Left lung (tissue), 10 donors: ENCODE measurements around the gene CDCA7. TPM values are rescaled to one million over a fixed set of nuclear protein-coding genes. Genes with fewer than 3 reads are reported as not detected.
A peak's percentile ranks its signal among the peaks of the same experiment; 100 is the strongest.
"Not testable (repeated sequence)": the region's sequence is repeated elsewhere in the genome, so short reads cannot be mapped to it uniquely, and the experiment has no call there.

Source experiments
- ATAC-seq: fragments of 200-7000 bp; cut with Tn5 transposase; one replicate; pipeline ENCODE4 v1.9.1; 2020; ENCODE audit warnings: moderate library complexity
- DNase-seq, 4 donors: peaks; one replicate each; pipeline ENCODE4 v3.0.0-alpha.2; 2013 to 2020
- H3K27ac ChIP-seq, 2 donors: fragments of 200-600 bp; sonication (generic) in 1 of 2; one replicate each; pipeline versions ENCODE4 v1.5.0 to v1.8.0; 2020 to 2021
- H3K27me3 ChIP-seq, 2 donors: fragments of 200-600 bp; sonication (generic) in 1 of 2; one replicate each; pipeline versions ENCODE4 v1.5.0 to v1.8.0; 2020 to 2021
- H3K36me3 ChIP-seq, 2 donors: fragments of 200-600 bp; sonication (generic) in 1 of 2; one replicate each; pipeline versions ENCODE4 v1.5.0 to v1.8.0; 2020 to 2021
- H3K4me1 ChIP-seq, 2 donors: fragments of 200-600 bp; one replicate each; pipeline ENCODE4 v1.8.0; 2021
- H3K4me3 ChIP-seq, 2 donors: fragments of 200-600 bp; sonication (generic) in 1 of 2; one replicate each; pipeline versions ENCODE4 v1.5.0 to v1.8.0; 2020 to 2021; ENCODE audit warnings: mild to moderate bottlenecking in 1 of 2
- H3K9me3 ChIP-seq, 2 donors: fragments of 200-600 bp; sonication (generic) in 1 of 2; one replicate each; pipeline versions ENCODE4 v1.5.0 to v1.8.0; 2020 to 2021
- CTCF ChIP-seq, 2 donors: fragments of 200-600 bp; sonication (generic) in 1 of 2; IDR thresholded peaks; one replicate each; pipeline versions ENCODE4 v1.5.0 to v1.8.0; 2021; ENCODE audit warnings: antibody characterized with exemption in 2 of 2
- intact Hi-C, 2 donors: fragments of 100-400 bp; cut with DNase I; formaldehyde crosslinking; loops; one replicate each; pipeline versions ENCODE4 v1.11.2 to v1.14.2; 2022
- polyA plus RNA-seq, 6 donors: library from polyadenylated mRNA; unstranded; fragments of 120-200 nt; gene quantifications; one replicate each; pipeline ENCODE4 v1.2.1, GENCODE V29; 2013; ENCODE audit not compliant: insufficient read length in 6 of 6
- total RNA-seq, 2 donors: library from RNA; stranded (reverse); fragmentation: NEBNext Ultra II Directional; extraction: Animal tissue kit (Norgen Biotek cat#: 25700); gene quantifications; one replicate each; pipeline ENCODE4 v1.2.1, GENCODE V29; 2021
- donor health status: DM: no; HTN: yes; CAD: no.
- donor health status: DM: no; HTN: no; CAD: no.

CDCA7 gene
- total and polyA plus RNA-seq, 8 donors, result 2.3 to 109 (median 80.5) TPM

- H3K27ac ChIP-seq, result no peak overlapping the region
- no peaks in the 10 kb centered on the region for H3K9me3 ChIP-seq
- H3K27me3 ChIP-seq, result peaks cover 0 to 4% of the 10 kb centered on the region in 2 donors
- TF ChIP-seq CTCF (IDR thresholded peaks at IDR 0.05), result no peak
- H3K4me1 ChIP-seq, result no peaks in the 10 kb centered on the region
- DNase-seq, result peak in 2 of 4 donors; percentile 73 to 78
- no peak for ATAC-seq
- H3K36me3 ChIP-seq, result no peaks in the 10 kb centered on the region
- no peak overlapping the region for H3K4me3 ChIP-seq
- intact Hi-C loops, result no loop called here
Measured at GRCh38 chr2:173415431-173416381, 61.0 kb downstream of the CDCA7 start.

GRCh38 chr2:173416415-173417152 is 61.9 kb downstream of the CDCA7 start:
- H3K36me3 ChIP-seq, H3K4me3 ChIP-seq, ATAC-seq, H3K27me3 ChIP-seq, intact Hi-C loops, H3K4me1 ChIP-seq, H3K27ac ChIP-seq, H3K9me3 ChIP-seq: not testable (repeated sequence)
- peak in 1 of 4 donors; percentile 56 for DNase-seq

- intact Hi-C loops, result no loop called here
- H3K4me1 ChIP-seq, result no peaks in the 10 kb centered on the region
- H3K36me3 ChIP-seq, result no peaks in the 10 kb centered on the region
- no peak overlapping the region for H3K27ac ChIP-seq
- TF ChIP-seq CTCF (IDR thresholded peaks at IDR 0.05), result no peak
- H3K4me3 ChIP-seq, result no peak overlapping the region
- no peak for ATAC-seq
- peaks cover 0 to 10% of the 10 kb centered on the region in 2 donors for H3K27me3 ChIP-seq
- H3K9me3 ChIP-seq, result no peaks in the 10 kb centered on the region
- DNase-seq, result no peak
Measured at GRCh38 chr2:173417341-173417740, 62.7 kb downstream of the CDCA7 start.

- Histone ChIP-seq H3K36me3 (no peaks in the 10 kb centered on the region), H3K9me3 (no peaks in the 10 kb centered on the region), H3K27me3 (peaks cover 0 to 10% of the 10 kb centered on the region in 2 donors), H3K27ac (no peak overlapping the region), H3K4me3 (no peak overlapping the region), H3K4me1 (no peaks in the 10 kb centered on the region)
- no peak for TF ChIP-seq CTCF (IDR thresholded peaks at IDR 0.05)
- intact Hi-C loops, result no loop called here
- DNase-seq (no peak), ATAC-seq (no peak)
Measured at GRCh38 chr2:173417802-173418201, 63.1 kb downstream of the CDCA7 start.
